Glutamatergic neuron (in vitro differentiated cells): Measurements from ENCODE around the gene MTHFD1. TPM values are rescaled to one million over a fixed set of nuclear protein-coding genes. Genes with fewer than 3 reads are reported as not detected.
"Not testable (repeated sequence)": the region's sequence is repeated elsewhere in the genome, so short reads cannot be mapped to it uniquely, and the experiment has no call there.

Source experiments
- DNase-seq: peaks from one replicate; pipeline ENCODE4 v3.0.0; 2022
- H3K27ac Mint-ChIP-seq: one replicate; pipeline ENCODE4 v1.8.0; 2020; ENCODE audit warnings: mild to moderate bottlenecking, mixed read lengths, inconsistent platforms; ENCODE audit not compliant: unreplicated experiment
- H3K27me3 Mint-ChIP-seq: one replicate; pipeline ENCODE4 v1.8.0; 2020; ENCODE audit warnings: mild to moderate bottlenecking, moderate library complexity, mixed read lengths, inconsistent platforms; ENCODE audit not compliant: unreplicated experiment
- H3K36me3 Mint-ChIP-seq: one replicate; pipeline ENCODE4 v1.8.0; 2020; ENCODE audit warnings: mild to moderate bottlenecking, mixed read lengths, inconsistent platforms; ENCODE audit not compliant: unreplicated experiment
- H3K4me1 Mint-ChIP-seq: one replicate; pipeline ENCODE4 v1.8.0; 2020; ENCODE audit warnings: mild to moderate bottlenecking, low read depth, mixed read lengths, inconsistent platforms; ENCODE audit not compliant: unreplicated experiment
- H3K4me3 Mint-ChIP-seq: one replicate; pipeline ENCODE4 v1.8.0; 2020; ENCODE audit warnings: mild to moderate bottlenecking, mixed read lengths, inconsistent platforms; ENCODE audit not compliant: unreplicated experiment
- H3K9me3 Mint-ChIP-seq: one replicate; pipeline ENCODE4 v1.8.0; 2020; ENCODE audit warnings: mild to moderate bottlenecking, moderate library complexity, mixed read lengths, inconsistent platforms; ENCODE audit not compliant: unreplicated experiment
- total RNA-seq: library from RNA; stranded (reverse); fragmentation: NEBNext Ultra II Directional; extraction: Animal tissue kit (Norgen Biotek cat#: 25700); gene quantifications from one replicate; pipeline ENCODE4 v1.2.1, GENCODE V29; 2021; ENCODE audit not compliant: unreplicated experiment
- TF ChIP-seq, protein P1 (sequence below): fragments of 200-600 bp; sonication (generic); IDR thresholded peaks from one replicate; pipeline ENCODE4 v1.5.0; 2021; ENCODE audit not compliant: partially characterized antibody, unreplicated experiment

The MTHFD1 gene
- total RNA-seq, 1 donor from 2014 or later = 33.0 TPM

DNA sequence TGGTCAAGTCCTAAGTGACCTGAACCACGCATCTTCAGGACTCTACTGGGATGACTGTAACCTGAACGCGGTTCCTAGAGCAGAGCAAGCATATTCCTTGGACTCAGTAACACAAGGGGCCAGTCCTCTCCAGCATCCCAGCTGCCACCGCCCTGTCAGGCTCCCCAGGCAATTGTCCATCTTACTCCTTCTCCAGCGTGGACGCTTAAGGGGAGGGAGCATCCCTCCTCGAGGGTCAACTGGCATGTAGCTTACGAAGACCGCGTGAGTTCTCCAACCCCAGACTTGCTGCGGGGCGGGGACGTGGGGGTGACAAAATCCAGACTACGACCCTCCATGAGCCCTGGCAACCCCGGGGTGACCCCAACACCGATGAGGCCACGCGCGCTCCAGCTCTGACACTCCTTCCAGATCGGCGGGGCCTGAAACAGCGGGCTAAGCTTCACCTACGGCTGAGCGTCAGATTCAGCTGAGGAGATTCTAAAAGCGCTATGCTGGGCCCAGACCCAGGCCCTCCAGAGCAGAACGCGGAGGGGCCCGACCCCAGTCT lies 846 bp upstream of the MTHFD1 start:
- Mint-ChIP-seq H3K4me1 (peaks cover 5% of the 10 kb centered on the region), H3K36me3 (no peaks in the 10 kb centered on the region), H3K27me3 (peaks cover 10% of the 10 kb centered on the region), H3K9me3 (peaks cover 5% of the 10 kb centered on the region), H3K27ac (peak overlapping the region; percentile 88), H3K4me3 (peak overlapping the region; percentile 98)
- TF ChIP-seq, protein P1, sequence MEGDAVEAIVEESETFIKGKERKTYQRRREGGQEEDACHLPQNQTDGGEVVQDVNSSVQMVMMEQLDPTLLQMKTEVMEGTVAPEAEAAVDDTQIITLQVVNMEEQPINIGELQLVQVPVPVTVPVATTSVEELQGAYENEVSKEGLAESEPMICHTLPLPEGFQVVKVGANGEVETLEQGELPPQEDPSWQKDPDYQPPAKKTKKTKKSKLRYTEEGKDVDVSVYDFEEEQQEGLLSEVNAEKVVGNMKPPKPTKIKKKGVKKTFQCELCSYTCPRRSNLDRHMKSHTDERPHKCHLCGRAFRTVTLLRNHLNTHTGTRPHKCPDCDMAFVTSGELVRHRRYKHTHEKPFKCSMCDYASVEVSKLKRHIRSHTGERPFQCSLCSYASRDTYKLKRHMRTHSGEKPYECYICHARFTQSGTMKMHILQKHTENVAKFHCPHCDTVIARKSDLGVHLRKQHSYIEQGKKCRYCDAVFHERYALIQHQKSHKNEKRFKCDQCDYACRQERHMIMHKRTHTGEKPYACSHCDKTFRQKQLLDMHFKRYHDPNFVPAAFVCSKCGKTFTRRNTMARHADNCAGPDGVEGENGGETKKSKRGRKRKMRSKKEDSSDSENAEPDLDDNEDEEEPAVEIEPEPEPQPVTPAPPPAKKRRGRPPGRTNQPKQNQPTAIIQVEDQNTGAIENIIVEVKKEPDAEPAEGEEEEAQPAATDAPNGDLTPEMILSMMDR = no peak
- DNase-seq = peak; percentile 52

DNA sequence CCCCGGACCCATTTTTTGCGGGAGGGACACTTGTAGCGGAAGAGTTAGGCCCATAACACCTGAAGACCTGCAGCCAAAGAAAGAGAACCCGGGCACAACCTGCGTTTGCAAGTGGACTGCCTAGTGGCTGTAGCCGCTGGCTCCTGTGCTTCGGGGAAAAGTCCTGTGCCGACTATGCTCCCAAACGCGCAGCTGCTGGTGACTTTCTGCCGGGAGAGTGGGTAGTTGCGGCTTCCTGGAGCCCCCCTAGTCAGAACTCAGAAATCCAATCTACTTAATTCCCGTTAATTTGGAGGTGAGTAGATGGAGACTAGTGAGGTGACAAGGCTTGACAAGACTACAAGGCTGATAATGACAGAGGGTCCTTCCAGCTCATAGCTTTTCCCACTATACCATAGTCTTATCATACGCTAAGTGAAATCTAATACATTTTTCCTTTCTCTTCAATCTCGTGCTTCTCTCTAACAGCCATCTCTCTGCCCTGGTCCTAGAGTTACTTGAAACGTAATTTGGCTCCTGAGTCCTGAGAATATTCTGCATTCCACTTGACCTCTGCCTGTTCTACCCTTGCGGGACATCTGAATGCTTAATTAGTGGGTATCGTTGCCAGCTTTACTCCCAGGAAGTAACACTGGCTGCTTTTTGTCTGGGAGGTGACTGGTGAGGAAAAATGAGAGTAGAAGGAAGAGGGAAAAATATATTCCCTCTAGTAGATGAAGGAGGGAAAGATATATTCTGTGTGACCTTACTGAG lies 556 bp downstream of the MTHFD1 start:
- peak overlapping the region; percentile 98 for H3K4me3 Mint-ChIP-seq
- no peaks in the 10 kb centered on the region for H3K36me3 Mint-ChIP-seq
- TF ChIP-seq, protein P1 = no peak
- H3K27me3 Mint-ChIP-seq = peaks cover 10% of the 10 kb centered on the region
- peak overlapping the region; percentile 86 for H3K27ac Mint-ChIP-seq
- peaks cover 5% of the 10 kb centered on the region for H3K4me1 Mint-ChIP-seq
- peaks cover 5% of the 10 kb centered on the region for H3K9me3 Mint-ChIP-seq
- DNase-seq = peak; percentile 20

DNA sequence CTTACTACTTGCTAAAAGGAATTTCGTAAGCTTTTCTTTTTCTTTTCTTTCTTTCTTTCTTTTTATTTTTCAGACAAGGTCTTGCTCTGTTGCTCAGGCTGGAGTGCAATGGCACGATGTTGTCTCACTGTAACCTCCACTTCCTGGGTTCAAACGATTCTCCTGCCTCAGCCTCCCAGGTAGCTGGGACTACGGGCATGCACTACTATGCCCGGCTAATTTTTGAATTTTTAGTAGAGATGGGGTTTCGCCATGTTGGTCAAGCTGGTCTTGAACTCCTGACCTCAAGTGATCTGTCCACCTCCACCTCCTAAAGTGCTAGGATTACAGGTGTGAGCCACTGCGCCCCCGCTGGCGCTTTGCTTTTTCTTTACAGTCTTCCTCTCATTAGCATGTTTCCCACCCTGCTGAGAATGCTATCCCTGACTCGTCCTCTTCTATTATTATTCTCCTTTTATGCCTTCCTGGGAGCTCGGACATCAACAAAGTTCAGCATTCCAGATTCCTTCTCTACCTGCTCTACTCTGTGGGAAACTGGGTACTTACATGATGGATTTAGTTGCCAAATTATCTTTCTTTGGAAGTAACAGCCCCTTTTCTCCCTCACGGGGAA lies 3.1 kb downstream of the MTHFD1 start:
- H3K9me3 Mint-ChIP-seq = peaks cover 6% of the 10 kb centered on the region
- peaks cover 8% of the 10 kb centered on the region for H3K27me3 Mint-ChIP-seq
- no peak overlapping the region for H3K27ac Mint-ChIP-seq
- DNase-seq = no peak
- TF ChIP-seq, protein P1 = no peak
- no peak overlapping the region for H3K4me3 Mint-ChIP-seq
- no peaks in the 10 kb centered on the region for H3K36me3 Mint-ChIP-seq
- H3K4me1 Mint-ChIP-seq = peaks cover 5% of the 10 kb centered on the region

DNA sequence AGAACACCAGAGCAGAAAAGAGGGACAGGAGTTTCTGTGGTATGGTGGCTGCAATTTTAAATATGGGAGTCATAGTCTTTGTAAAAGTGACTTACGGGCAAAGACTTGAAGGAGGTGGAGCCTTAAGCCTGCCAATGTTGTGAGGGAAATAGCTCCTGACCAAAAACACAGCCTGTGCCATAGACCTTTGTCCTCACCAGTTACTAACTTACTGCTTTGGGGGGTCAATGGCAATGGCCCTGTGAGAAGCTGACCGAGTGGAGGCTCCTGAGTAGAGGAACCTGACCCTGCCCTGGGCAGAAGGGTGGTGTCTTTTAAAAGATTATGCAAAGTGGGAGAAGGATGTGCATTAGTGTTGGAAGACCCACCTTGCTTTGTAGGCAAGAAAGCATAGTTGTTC lies 3.8 kb downstream of the MTHFD1 start:
- TF ChIP-seq, protein P1 = no peak
- H3K27me3 Mint-ChIP-seq = peaks cover 8% of the 10 kb centered on the region
- peaks cover 5% of the 10 kb centered on the region for H3K4me1 Mint-ChIP-seq
- DNase-seq = no peak
- no peak overlapping the region for H3K27ac Mint-ChIP-seq
- H3K4me3 Mint-ChIP-seq = no peak overlapping the region
- H3K9me3 Mint-ChIP-seq = peaks cover 6% of the 10 kb centered on the region
- H3K36me3 Mint-ChIP-seq = no peaks in the 10 kb centered on the region

DNA sequence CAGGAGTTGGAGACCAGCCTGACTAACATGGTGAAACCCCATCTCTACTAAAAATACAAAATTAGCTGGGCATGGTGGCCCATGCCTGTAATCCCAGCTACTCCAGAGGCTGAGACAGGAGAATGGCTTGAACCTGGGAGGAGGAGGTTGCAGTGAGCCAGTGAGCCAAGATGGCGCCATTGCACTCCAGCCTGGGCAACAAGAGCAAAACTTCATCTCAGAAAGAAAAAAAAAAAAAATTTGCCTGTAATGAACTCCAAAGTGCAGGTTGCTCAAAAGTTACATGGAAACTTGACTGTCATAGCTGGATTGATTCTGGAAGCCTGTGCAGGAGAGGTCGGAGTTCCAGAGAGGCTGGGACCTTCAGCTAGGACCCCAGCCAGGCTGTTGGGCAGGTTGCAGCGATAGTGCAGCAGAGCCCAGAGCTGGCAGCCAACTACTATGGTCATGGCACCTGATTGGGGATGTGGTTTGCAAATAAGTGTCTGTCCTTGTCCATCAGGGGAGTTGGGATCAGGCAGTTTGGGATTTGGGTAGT lies 5.1 kb downstream of the MTHFD1 start:
- H3K27me3 Mint-ChIP-seq, H3K36me3 Mint-ChIP-seq, DNase-seq, H3K4me3 Mint-ChIP-seq, H3K27ac Mint-ChIP-seq, H3K9me3 Mint-ChIP-seq, H3K4me1 Mint-ChIP-seq: not testable (repeated sequence)
